Right atrium auricular region (tissue), 2 donors: ENCODE data around the gene SPC25. TPM values are rescaled to one million over a fixed set of nuclear protein-coding genes. Genes with fewer than 3 reads are reported as not detected.

Experiments
- DNase-seq: peaks from one replicate; pipeline ENCODE4 v3.0.0-alpha.2; 2019; ENCODE audit warnings: low spot score
- H3K27ac ChIP-seq, 2 donors: fragments of 200-600 bp; sonication (generic); 1 replicate in 1 of 2; 2 replicates in 1 of 2; pipeline ENCODE4 v1.5.1; 2016 to 2019
- H3K27me3 ChIP-seq, 2 donors: fragments of 200-600 bp; sonication (generic); one replicate each; pipeline versions ENCODE4 v1.5.1 to v1.6.0; 2017 to 2019
- H3K36me3 ChIP-seq: fragments of 200-600 bp; sonication (generic); one replicate; pipeline ENCODE4 v1.5.1; 2016
- H3K4me1 ChIP-seq, 2 donors: fragments of 200-600 bp; sonication (generic); one replicate each; pipeline versions ENCODE4 v1.5.1 to v1.6.0; 2017 to 2019
- H3K4me3 ChIP-seq, 2 donors: fragments of 200-600 bp; sonication (generic); 1 replicate in 1 of 2; 2 replicates in 1 of 2; pipeline ENCODE4 v1.5.1; 2017 to 2019; ENCODE audit warnings: mild to moderate bottlenecking in 1 of 2, moderate library complexity in 1 of 2
- H3K9me3 ChIP-seq, 2 donors: fragments of 200-600 bp; sonication (generic); one replicate each; pipeline ENCODE4 v1.5.1; 2019
- CTCF ChIP-seq, 2 donors: fragments of 200-600 bp; sonication (generic); IDR thresholded peaks; one replicate each; pipeline ENCODE4 v1.5.1; 2019; ENCODE audit warnings: antibody characterized with exemption in 2 of 2
- total RNA-seq, 2 donors: library from RNA; depleted of rRNA; stranded (reverse); fragments of >200 nt; gene quantifications; one replicate each; pipeline ENCODE4 v1.1.0, GENCODE V29; 2016

SPC25 gene
- total RNA-seq, 2 donors from 2014 or later: 1.9 TPM; not detected in 1

- Histone ChIP-seq H3K27ac (no peak overlapping the region), H3K36me3 (no peaks in the 10 kb centered on the region), H3K4me3 (no peak overlapping the region), H3K9me3 (no peaks in the 10 kb centered on the region), H3K4me1 (no peaks in the 10 kb centered on the region), H3K27me3 (no peaks in the 10 kb centered on the region)
- no peak for TF ChIP-seq CTCF (IDR thresholded peaks at IDR 0.05)
- no peak for DNase-seq
These were observed 40.0 kb upstream of the SPC25 start for GRCh38 chr2:168930242-168930641.

DNA sequence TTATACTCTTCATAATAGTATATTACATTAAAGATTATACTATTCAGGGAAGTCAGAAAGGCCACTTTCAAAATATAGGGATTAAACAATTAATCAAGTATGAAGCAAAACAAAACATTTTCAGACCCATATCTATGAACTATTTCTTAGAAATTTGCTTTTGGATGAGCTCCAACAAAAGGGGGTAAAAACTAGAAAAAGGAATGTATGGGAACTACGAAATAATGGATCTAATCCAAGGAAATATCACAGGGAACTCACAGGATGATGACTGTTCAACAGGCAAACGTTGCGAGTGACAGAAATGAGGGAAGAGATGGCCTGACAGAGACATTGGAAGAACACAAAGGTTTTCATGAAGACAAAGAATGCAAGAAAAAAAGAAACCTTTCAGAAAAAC lies 38.8 kb upstream of the SPC25 start:
- no peaks in the 10 kb centered on the region for H3K27me3 ChIP-seq
- H3K36me3 ChIP-seq: no peaks in the 10 kb centered on the region
- H3K4me1 ChIP-seq: no peaks in the 10 kb centered on the region
- no peak overlapping the region for H3K27ac ChIP-seq
- H3K4me3 ChIP-seq: no peak overlapping the region
- H3K9me3 ChIP-seq: no peaks in the 10 kb centered on the region
- DNase-seq: no peak
- TF ChIP-seq CTCF (IDR thresholded peaks at IDR 0.05): no peak

GRCh38 chr2:168928113-168928831 lies 38.0 kb upstream of the SPC25 start:
- no peak for TF ChIP-seq CTCF (IDR thresholded peaks at IDR 0.05)
- no peaks in the 10 kb centered on the region for H3K36me3 ChIP-seq
- no peak for DNase-seq

DNA sequence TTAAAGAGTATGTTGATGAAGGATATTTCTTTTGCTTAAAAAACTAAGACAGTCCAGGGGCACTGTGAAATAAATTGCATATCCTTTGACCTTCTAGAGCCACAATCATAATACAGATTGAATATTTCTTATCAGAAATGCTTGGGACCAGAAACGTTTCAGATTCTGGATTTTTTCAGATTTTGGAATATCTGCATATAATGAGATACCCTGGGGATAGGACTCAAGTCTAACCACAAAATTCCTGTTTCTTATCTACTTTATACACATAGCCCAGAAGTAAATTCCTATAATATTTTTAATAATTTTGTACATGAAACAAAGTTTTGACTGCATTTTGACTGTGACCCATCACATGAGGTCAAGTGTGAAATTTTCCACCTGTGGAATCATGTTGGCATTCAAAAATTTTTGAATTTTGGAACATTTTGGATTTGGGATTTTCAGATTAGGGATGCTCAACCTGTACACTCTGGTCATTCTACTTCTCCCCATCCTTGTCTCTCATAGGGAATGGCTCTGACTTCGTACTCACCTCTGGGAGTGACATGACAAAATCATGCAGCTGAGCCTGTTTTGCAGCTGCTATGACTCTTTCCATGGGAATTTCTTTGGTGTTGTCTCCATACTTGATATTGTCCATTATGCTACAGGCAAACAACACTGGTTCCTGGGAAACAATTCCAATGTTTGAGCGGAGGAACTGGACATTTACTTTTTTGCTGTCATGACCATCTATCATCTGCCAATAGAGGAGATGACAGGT lies 36.6 kb upstream of the SPC25 start:
- Histone ChIP-seq H3K36me3 (no peaks in the 10 kb centered on the region), H3K4me1 (no peaks in the 10 kb centered on the region), H3K27ac (no peak overlapping the region), H3K4me3 (no peak overlapping the region), H3K27me3 (no peaks in the 10 kb centered on the region), H3K9me3 (no peaks in the 10 kb centered on the region)
- no peak for DNase-seq
- no peak for TF ChIP-seq CTCF (IDR thresholded peaks at IDR 0.05)

More at GRCh38 chr2:168928113-168928831, 38.0 kb upstream of the SPC25 start:
- Histone ChIP-seq H3K27ac (no peak overlapping the region), H3K4me1 (no peaks in the 10 kb centered on the region), H3K9me3 (no peaks in the 10 kb centered on the region), H3K4me3 (no peak overlapping the region), H3K27me3 (no peaks in the 10 kb centered on the region)

GRCh38 chr2:168920504-168921157 lies 30.4 kb upstream of the SPC25 start:
- Histone ChIP-seq H3K36me3 (no peaks in the 10 kb centered on the region), H3K27ac (no peak overlapping the region), H3K9me3 (peaks cover 0 to 3% of the 10 kb centered on the region in 2 donors), H3K27me3 (no peaks in the 10 kb centered on the region), H3K4me3 (no peak overlapping the region), H3K4me1 (no peaks in the 10 kb centered on the region)
- TF ChIP-seq CTCF (IDR thresholded peaks at IDR 0.05): peak; percentile 45 to 76
- DNase-seq: no peak
